Activated CD4-positive, alpha-beta T cell treated with anti-CD3 and anti-CD28 coated beads, Interleukin-2, Interleukin-6, amounts not matched to agents 100 ng/mL and 50 ng/mL, durations not matched to agents 16 hours and 8 hours (primary cell): ENCODE data around the gene COBL.

Source experiments
- DNase-seq: peaks from one replicate; pipeline ENCODE4 v3.0.0-alpha.2; 2020

The COBL gene

DNA sequence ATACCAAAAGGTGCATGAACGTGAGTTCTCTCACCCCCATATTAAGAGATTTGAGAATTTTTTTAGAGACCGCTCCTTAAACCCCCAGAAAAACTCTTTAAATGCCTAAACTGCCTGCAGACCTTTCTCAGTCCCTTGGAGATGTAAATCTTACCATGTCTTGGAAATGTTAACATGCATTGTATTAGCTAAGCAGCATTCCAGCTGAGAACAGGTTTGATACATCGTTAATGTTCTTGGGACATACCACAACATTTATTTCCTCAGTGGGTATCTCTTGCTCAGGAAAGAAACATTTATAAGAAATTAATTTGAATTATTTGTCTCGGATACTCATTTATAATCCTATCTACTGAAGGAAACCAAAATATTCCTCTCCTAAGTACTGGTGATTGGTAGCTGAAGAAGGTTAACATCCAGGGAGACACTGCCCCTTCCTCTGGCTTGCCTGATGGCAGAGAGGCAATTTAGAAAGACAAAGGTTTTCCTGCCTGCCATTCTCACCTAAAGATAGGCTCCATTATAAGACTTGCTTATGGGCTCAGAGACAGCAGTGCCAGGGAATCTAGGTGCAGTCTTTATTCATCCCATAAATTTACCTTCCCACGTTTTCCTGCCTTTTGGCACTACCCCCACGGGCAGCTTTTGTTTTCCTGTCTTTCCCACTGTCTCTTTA lies 141.2 kb downstream of the COBL start:
- DNase-seq, result no peak

DNA sequence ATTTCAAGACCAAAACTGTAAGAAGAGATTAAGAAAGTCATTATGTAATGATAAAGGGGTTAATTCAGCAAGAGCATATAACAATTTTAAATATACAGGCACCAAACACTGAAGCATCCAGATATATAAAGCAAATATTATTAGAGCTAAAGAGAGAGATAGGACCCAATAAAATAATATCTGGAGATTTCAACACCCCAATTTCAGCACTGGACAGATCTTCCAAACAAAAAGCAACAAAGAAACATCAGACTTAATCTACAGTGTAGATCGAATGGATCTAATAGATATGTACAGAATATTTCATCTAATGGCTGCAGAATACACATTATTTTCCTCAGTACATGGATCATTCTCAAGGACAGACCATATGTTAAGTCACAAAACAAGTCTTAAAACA lies 151.3 kb downstream of the COBL start:
- DNase-seq, result no peak

DNA sequence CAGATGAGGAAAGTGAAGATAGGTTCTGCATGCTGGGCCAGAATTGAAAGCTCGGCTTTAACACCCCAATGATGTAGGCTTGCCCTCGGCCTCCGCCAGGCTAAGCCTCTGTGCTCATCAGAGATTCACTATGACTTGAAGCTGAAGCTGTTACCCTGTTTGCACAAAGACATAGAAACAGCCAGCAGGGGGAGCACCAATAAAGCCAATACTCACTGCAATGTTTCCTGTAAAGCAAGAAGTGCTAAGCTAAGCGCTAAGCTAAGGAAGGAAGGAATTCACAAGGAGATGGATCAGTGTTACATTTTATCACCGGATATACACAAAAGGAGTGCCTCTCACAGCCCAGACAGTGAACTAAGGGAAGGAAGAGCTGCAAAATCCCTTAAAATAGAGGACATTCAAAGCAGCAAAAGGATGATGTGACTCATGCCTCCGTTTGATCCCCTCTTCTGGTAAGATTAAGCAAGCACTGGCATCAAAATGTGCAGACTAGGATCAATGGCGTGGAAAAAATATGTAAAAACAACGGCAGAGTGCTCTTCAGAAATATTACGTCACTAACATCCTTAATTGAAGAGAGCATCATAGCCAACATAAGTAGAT lies 153.8 kb downstream of the COBL start:
- peak; percentile 88 for DNase-seq

DNA sequence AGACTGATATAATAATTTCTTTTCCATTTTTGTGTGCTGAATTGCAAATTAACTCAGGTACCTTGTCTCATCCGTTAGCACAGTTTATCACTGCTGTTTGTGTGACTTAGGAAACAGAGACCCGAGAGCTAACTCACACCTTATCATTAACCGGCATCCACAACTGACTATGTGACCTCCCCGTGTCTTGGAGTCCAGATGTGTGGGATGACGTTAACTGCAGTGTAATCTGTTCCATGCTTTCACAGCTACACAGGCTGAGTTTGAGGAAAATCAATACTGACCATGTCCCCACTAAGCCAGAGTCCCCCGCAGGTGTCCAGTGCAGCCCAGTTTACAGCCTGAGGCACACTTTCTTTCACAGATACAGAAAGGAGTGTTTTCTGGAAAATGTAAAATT lies 154.7 kb downstream of the COBL start:
- DNase-seq, result no peak

DNA sequence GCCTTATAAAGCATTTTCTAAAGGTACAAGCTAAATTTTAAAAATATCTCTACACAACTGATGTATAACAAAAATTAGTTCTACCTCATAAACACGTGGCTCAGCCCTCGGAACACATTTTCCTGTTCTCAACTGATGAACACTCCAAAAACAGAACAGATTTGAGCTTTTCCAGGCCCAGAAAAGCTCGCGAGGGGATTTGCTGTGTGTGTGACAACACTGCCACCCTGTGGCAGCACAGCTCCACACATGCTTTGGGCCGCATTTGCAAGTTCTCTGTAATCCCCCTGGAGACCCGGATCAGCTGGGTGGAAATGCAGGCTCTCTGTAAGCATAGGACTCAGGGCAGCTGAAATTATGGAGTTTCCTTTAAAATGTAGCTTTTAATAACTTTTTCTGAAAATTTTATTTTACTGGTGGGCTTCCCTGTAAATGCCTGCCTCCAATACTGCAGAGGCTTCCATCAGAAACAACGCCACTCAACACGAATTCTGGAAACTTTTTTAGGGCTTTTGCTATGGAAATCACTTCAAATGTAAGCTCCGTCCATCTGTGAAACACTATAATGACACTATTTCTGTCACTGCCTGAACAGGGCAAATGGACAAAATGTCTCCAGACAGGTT lies 155.5 kb downstream of the COBL start:
- peak; percentile 68 for DNase-seq

DNA sequence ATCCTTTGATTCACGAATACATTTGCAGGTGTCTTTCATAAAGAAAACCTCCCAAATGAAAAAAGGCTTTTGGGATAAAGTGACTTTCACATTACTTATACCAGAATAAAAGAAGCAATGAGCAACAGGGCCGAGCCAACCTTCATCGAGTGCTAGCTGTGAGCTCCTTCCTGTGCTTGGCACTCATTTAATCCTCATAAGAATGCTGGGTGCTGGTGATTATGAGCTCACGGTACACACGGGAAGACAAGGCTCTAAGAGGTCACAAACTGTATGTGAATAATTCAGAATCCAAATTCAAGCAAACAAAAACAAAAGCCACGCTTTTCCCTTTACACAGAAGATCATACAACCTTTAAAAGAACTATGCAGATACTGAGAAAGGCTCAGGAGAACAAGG lies 156.2 kb downstream of the COBL start:
- no peak for DNase-seq

DNA sequence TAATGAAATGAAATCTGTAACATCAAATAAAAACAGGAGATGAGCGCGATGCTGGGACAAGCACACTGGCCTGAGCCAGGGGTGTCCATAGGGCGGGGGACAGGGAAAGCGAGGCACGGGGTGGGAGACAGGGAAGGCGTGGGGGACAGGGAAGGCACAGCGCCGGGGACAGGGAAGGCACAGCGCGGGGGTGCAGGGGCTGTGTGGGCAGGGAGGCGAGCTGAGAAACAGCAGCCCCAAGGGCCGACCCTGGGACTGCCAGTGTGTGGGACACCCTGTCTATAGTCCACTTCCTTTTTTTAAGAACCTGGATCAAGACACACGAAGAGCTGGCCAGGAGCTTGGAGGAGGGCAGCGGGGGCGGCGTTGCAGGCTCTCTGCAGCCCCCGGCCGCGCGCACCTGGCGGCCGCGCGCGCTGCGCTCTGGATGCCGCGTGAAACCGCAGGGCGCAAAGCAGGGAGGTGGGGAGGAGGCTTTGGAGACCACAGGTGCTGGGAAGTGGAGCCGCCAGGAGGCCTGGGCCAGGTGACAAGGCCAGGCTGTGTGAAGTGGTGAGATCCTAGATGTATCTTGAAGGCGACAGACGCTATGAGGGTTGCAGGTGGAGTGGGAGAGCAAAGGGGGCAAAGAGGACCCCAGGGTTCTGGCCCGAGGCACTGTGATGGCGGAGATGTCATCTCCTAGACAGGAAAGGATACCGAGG lies 157.7 kb downstream of the COBL start:
- no peak for DNase-seq

DNA sequence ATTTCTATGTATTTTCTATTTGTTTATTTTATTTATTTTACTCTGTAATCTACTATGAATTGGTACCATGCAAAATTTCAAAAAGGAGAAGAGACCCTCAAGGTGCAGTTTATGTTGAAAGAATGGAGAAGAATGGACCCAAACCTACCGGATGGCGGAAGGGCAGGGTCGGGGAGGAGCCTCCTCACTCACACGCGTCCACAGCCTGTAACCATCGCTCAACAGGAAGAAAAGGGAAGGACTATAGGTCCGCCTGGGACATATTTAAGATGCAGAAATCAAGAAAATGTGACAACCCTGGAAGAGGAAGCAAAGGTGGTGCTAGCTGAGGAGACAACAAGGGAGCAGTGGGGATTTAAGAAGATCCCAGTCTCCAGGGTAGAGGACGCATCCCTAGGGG lies 158.4 kb downstream of the COBL start:
- no peak for DNase-seq

DNA sequence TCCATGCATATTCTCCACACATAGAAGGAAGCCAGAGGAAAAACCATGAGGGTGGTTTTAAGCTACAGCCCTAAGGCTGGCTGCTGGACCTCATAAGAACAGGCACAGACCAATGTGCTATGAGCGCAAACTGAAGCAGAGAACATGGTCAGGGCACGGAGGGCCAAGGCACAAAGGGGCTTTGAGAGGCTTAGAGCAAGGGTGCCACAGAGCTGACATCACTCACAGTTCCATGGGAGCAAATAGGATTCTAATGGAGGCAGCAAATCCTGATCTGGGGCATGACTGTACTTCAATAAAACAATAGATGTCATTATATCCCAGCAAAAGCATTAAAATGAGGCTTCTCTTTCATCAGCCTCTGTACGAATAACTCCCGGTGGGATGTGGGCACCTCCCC lies 162.4 kb downstream of the COBL start:
- no peak for DNase-seq

DNA sequence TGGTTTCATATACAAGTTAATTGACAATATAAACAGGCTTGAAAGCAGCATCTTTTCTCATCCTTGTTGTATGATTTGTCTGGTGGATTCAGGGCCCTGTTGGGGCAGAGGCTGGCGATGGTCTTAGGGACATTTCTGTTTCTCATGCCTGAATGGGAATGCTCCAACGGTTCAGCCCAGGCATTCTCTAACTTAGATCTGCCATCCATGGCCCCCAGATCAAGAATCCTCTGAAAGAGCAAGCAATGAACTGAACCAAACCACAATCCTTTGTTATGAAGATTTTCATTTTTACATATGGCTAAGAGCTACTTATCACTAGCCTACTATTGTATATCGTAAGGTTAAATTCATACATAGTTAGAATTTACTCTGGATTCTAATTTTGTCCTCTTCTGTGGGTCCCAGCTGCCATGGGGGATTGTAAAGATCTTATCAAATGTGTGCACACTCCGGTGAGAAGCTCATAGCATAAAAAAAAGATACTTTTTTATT lies 163.9 kb downstream of the COBL start:
- DNase-seq, result no peak

DNA sequence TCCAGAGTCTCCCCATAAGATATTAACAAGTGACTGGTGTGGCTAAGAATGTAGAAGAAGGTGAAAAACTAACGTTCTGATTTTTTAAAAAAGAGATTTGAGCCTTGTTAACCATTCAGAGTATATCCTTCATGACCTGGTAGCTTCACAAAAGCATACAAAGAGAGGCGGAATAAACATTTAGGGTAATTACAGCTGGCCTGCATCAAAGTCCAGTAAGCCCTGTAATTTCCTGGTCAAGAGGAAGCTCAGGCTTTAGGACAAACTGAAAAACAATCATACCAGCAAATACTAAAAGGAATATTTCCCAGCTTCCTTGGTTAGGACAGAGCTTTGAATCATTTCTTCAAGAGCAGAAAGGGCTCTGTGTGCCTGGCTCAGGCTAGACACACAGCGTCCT lies 165.2 kb downstream of the COBL start:
- DNase-seq, result no peak

DNA sequence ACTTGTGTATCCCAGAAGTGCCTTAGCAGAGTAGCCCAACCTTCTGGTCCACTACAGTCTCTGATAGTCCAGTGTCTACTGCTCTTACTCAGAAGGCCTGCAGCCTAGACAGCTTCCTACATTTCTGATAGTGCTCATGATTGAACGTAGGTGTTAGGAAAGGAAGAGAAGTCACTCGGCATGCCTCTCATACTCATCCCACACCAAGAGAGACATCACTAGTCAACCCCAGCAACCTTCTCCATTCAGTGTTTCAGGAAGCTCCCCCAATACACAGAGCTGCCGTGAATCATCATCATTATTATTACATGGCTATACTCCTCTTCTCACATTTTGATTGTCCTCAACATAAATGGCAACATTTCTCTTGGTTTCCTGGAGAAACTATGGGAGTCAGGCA lies 166.4 kb downstream of the COBL start:
- no peak for DNase-seq

DNA sequence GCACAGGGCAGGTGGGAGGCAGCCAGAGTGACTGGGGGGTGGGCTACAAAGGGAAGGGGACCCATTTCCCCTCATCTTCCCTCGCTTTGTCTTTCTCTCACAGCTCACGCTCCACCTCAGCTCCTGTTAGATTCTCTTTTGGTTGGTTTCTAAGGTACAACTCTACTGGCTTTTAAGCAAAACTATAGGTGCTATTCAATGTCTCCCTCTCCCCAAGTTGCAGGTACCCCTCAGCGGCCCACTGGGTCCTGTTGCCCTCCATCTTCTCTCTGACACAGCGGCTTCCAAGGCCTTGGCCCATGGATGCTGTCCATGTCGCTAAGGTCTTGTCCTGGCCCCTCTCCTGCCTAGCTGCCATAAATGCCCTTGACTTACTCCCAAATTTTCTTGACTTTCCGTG lies 168.4 kb downstream of the COBL start:
- DNase-seq, result no peak

DNA sequence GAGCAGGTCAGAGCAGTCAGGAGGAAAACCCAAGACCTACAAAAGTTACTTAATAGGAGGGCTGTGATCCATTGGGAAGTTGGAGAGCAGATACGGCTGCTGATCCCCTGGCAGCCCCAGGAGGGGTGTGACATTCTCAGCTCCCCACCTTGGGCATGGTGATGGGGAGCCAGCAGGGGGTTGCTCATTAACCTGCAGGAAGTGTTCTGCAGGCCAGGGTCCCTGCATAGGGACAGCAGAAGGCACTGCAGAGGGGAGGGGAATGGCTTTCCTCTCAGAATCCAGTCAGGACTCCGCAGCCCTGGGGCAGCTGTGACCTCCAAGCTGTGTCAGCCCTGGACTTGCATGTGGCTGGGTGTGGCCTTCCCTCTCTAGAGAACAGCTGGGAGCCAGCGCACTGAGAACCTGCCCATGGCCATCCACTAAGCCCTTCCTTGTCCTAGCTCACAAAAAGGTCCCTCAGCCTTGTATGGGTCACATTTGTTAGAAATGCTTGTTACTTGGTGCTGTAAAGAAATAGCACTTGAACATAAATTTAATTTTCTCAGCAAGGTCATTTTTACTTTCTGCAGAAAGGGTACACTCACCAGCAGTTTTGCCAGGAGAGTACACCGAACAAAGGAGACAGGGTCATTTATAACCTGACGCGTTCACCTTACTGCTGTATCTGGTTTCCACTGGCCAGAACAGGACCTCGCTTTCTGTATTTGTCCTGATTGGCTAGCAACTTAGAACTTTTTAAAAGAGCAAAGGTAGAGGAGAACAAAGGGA lies 169.6 kb downstream of the COBL start:
- DNase-seq, result no peak

DNA sequence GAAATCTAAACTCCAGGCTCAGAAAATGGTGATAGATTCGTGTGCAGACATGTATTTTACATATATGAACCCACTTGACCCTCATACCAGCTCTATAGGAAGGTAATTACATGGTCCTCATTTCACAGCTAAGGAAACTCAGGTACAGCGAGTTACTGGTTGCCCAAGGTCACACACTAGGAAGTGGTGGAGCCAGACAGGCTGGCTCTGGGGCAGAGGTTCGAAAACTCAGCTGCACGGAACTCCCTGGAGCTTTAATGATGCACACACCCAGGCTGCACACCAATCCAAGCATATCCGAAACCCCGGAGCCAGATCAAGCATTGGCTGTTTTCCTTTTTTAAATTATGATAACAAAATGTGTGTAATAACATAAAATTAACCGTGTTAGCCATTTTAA lies 172.4 kb downstream of the COBL start:
- no peak for DNase-seq

DNA sequence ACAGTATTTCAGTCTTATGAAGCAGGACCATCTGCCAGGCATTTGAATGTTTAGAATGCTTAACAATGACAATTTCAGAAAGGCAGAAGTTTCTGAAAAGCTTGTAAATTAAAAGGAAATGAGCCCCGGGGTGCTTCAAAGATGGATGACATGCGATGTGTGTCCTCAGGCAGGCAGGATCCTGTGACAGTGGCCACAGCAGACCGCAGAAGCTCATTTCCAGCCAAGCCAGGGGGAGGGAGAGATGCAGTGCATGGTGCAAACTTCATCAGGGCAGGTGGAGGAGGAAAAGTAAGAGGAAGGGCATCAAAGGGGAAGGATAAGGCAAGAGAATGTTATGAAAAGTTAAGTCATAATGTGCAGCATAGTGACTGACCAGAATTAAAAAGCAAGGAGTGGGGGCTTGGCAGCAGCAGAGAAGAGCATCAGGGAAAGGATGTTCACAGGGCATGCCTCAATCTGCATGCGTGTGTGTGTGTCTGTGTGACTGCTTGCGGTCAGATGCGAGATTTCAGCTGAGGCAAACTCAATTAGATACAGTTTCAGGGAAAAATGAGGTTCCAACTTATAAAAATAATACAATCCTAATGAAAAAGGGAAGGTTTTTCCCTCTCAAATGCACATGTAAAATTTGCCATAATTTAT lies 173.7 kb downstream of the COBL start:
- no peak for DNase-seq

DNA sequence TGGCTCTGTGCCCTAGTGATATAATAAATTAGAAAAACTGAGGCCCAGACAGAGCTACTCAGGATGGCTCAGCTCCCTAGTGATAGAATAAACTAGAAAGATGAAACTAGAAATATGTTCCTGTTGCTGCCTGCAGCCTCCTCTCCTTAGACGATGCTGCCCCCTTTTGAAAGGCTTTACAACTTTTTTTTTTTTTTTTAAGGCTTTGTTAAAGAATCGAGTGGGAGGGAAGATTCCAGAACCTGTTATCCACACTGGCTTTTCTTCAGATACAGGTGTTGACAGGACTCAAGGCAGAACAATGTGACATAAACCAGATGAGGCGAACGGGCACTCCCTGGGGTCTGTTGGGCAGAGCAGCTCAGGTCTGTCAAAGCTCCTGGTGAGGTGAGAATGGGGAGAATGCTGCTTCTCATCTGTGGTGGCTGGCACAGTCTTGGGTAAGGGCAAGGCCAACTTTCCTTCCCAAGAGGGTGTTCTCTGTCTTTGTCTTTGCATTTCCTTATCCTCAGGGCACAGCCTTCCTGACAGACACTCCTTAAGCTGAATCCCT lies 175.1 kb downstream of the COBL start:
- DNase-seq, result peak; percentile 58

DNA sequence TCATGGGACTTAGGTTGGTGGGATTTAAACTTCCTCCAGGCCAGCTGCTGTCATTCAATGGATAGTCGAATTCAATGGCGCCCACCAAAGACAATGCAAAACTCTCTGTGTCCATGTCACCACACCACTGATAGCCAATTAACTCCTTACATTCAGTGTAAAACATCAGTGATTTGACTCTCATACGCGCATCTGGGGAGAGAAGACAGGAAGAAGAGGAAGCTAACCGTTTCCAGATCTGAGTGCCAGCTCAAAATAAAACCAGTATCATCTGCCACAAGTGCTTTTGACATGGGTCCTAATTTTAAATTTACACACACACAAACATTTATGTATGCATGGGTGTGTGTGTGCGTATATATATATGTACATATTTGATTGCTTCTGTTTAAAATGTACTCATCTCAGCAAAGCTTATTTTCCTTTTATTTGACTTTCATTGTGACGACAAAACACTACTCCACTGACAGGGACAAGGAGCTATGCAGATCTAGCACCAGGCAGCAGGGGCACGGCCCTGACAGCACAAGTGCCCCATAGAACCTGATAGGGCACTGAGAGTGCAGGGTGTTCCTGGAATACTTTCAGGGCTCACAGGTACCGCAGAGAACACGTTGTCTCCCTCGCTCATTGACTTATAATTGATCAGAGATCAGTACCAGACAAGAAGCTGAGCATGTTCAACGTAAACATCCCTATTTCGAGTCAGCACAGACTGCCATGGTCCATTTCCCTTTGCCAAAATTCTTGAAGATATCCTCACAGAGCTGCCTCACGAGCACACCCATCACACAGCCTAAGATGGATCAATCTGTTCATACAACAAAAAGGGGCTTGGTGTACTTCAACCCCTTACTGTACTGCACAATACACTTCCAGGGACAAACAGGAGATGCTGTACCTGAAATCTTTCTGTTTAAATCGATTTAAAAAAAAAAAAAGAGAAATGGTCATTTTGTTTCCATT lies 176.1 kb downstream of the COBL start:
- peak; percentile 67 for DNase-seq

DNA sequence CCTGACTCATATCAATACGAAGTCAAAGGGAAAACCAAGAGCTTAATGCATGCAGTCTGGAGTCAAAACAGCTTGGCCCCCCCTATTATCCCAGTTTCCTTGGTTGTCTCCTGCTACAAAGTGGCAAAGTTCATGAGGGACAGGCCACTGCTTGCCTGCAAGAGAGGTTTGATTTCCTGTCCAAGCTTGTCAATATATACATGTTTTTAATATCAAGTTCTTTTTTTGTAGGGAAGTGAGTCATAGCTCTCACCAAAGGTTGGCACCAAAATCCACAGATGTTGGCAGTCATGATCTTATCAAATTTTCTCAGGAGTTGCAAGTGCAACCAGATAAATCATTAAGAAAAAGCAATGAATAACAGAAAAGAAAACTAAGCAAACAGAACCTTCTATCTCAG lies 176.8 kb downstream of the COBL start:
- DNase-seq, result peak; percentile 46

DNA sequence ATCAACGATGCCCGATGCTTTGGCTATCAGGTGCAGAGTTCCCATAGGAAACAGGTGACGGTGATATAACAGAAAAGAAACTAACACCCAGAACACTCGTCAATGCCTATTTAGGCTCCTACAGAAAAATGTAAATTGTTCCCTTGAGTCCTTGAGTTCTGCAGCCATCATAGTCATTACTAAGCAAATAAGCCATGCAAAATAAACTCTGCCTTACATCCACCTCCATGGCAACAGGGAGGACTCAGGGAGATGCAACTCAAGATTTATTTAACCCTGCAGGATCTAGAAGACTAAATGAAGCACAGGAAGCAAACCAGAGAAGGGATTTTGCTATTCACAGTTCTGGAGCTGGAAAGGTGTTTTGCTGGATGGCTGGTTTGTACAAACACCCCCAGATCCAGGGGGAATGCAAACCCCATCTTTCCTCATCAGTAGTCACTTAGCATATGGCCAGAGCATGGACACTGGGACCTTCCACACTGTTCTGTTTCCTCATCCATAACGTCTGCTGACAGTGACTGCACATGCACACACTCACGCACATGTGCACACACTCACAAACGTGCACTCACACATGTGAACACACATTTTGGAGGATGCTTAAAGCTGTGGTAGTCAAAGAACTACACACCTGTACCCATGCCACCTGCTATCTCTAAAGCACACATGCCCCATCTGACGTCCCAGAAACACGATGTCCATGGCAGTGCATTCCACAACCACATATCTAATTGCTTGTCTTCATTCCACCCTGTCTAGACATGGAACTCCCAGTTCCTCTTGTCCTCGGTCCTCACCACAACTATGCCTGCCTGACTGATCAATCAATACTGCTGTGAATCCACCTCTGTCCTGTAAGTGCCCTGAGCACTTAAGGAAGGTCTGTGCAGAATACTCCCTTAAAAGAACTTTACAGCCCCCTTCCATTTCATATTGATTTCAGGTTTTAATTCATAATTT lies 178.2 kb downstream of the COBL start:
- no peak for DNase-seq
